ENCODE results near the gene MAGIX.

- TF ChIP-seq POLR2AphosphoS5 (IDR thresholded peaks at IDR 0.05) (no peak), CTCF (IDR thresholded peaks at IDR 0.05) (no peak)
These were observed 28.8 kb upstream of the MAGIX start for GRCh38 chrX:49133759-49134158.

All from prostate gland (tissue), 2 donors.